ENCODE data around the gene OTOP3.

The OTOP3 gene

DNA sequence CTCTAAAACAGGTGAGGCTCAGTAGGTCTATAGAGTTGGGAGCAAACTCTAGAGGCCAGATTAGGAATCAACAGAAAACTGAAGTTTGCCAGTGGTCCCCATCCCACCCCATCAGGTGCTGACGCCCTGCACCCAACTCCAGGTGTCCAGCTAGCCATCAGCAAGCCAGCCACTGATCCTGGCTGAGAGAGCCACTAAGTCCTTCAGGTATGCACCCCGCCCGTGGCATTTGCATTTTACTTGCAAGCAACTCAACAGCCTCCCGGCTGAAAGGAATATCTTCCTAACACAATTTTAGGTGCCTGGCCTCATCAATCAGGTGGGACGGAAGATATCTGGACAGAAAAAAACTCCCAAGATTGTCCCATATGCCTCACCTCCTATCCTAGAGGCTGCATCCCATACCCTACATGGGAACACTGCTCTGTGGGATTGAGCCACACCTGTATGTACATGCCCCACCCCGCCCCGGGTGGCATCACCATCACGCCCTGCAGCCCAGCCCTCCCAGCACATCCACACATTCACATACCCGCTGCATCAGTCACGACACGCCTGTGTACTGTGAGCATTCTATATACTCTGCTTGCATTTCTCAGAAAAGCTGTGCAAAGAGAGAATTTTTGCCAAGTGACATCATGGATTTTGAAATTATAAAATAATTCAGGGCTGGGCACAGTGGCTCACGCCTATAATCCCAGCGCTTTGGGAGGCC lies 8.3 kb downstream of the OTOP3 start:
- Histone ChIP-seq H3K36me3 (ENCODE audit: low read length) (no peaks in the 10 kb centered on the region), H3K27me3 (ENCODE audit: low read length) (no peaks in the 10 kb centered on the region), H3F3A (ENCODE audit: insufficient read depth) (no peaks in the 10 kb centered on the region), H3K79me2 (ENCODE audit: insufficient read depth, low read length) (no peaks in the 10 kb centered on the region), H3K27ac (ENCODE audit: low read depth, low read length) (no peak overlapping the region), H3K4me3 (ENCODE audit: insufficient read depth, low read length, poor library complexity, severe bottlenecking) (no peak overlapping the region), H3K9ac (ENCODE audit: low read length) (no peak overlapping the region), H3K4me2 (ENCODE audit: low read depth, low read length, poor library complexity, severe bottlenecking) (no peak overlapping the region), H3K9me3 (ENCODE audit: insufficient read depth, low read length) (no peaks in the 10 kb centered on the region), H3K9me2 (replicated peaks; ENCODE audit: insufficient read depth, low read length) (no peaks in the 10 kb centered on the region), H4K20me1 (ENCODE audit: low read depth, low read length) (no peaks in the 10 kb centered on the region), H2AFZ (ENCODE audit: low read depth, low read length, severe bottlenecking) (no peak overlapping the region)
- TF ChIP-seq, protein P1, sequence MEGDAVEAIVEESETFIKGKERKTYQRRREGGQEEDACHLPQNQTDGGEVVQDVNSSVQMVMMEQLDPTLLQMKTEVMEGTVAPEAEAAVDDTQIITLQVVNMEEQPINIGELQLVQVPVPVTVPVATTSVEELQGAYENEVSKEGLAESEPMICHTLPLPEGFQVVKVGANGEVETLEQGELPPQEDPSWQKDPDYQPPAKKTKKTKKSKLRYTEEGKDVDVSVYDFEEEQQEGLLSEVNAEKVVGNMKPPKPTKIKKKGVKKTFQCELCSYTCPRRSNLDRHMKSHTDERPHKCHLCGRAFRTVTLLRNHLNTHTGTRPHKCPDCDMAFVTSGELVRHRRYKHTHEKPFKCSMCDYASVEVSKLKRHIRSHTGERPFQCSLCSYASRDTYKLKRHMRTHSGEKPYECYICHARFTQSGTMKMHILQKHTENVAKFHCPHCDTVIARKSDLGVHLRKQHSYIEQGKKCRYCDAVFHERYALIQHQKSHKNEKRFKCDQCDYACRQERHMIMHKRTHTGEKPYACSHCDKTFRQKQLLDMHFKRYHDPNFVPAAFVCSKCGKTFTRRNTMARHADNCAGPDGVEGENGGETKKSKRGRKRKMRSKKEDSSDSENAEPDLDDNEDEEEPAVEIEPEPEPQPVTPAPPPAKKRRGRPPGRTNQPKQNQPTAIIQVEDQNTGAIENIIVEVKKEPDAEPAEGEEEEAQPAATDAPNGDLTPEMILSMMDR (IDR thresholded peaks at IDR 0.05; ENCODE audit: insufficient read depth, low read length, poor library complexity, severe bottlenecking), result no peak
- no peak for TF ChIP-seq EZH2phosphoT487 (conservative IDR thresholded peaks at IDR 0.05; ENCODE audit: low read length)

DNA sequence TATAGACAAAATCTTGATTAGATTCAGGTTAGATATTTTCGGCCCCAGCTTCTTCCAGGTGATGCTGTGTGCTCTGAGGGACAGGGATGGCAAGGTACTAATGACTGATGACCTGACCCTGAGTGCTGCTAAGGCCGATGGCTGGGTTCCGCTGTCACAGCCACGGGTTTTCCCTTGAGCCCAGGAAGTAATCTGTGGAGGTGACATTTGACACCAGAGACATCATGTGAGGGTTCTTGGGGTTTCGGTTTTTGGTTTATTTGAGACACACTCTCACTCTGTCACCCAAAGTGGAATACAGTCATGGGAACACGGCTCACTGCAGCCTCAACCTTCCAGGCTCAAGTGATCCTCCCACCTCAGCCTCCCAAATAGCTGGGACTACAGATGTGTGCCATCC lies 9.8 kb downstream of the OTOP3 start:
- Histone ChIP-seq H3K9ac (ENCODE audit: low read length) (no peak overlapping the region), H3K27ac (ENCODE audit: low read depth, low read length) (no peak overlapping the region), H4K20me1 (ENCODE audit: low read depth, low read length) (no peaks in the 10 kb centered on the region), H3K4me2 (ENCODE audit: low read depth, low read length, poor library complexity, severe bottlenecking) (no peak overlapping the region), H3K9me2 (replicated peaks; ENCODE audit: insufficient read depth, low read length) (no peaks in the 10 kb centered on the region), H3F3A (ENCODE audit: insufficient read depth) (no peaks in the 10 kb centered on the region), H3K9me3 (ENCODE audit: insufficient read depth, low read length) (no peaks in the 10 kb centered on the region), H3K27me3 (ENCODE audit: low read length) (no peaks in the 10 kb centered on the region), H3K4me3 (ENCODE audit: insufficient read depth, low read length, poor library complexity, severe bottlenecking) (no peak overlapping the region), H2AFZ (ENCODE audit: low read depth, low read length, severe bottlenecking) (no peak overlapping the region), H3K36me3 (ENCODE audit: low read length) (no peaks in the 10 kb centered on the region), H3K79me2 (ENCODE audit: insufficient read depth, low read length) (no peaks in the 10 kb centered on the region)
- TF ChIP-seq EZH2phosphoT487 (conservative IDR thresholded peaks at IDR 0.05; ENCODE audit: low read length), result no peak
- TF ChIP-seq, protein P1 (IDR thresholded peaks at IDR 0.05; ENCODE audit: insufficient read depth, low read length, poor library complexity, severe bottlenecking), result no peak

DNA sequence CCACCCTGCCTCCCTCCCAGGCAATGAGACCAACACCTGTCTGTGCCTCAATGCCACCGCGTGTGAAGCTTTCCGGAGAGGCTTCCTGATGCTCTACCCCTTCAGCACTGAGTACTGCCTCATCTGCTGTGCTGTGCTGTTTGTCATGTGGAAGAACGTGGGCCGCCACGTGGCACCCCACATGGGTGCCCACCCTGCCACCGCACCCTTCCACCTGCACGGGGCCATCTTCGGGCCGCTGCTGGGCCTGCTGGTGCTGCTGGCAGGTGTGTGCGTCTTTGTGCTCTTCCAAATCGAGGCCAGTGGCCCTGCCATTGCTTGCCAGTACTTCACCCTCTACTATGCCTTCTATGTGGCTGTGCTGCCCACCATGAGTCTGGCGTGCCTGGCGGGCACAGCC lies 10.9 kb downstream of the OTOP3 start:
- no peaks in the 10 kb centered on the region for H3K36me3 ChIP-seq (ENCODE audit: low read length)
- H3K9me3 ChIP-seq (ENCODE audit: insufficient read depth, low read length), result no peaks in the 10 kb centered on the region
- H3K27me3 ChIP-seq (ENCODE audit: low read length), result no peaks in the 10 kb centered on the region
- no peak overlapping the region for H3K4me3 ChIP-seq (ENCODE audit: insufficient read depth, low read length, poor library complexity, severe bottlenecking)
- no peak overlapping the region for H3K9ac ChIP-seq (ENCODE audit: low read length)
- H3K27ac ChIP-seq (ENCODE audit: low read depth, low read length), result no peak overlapping the region
- no peak overlapping the region for H3K4me2 ChIP-seq (ENCODE audit: low read depth, low read length, poor library complexity, severe bottlenecking)
- no peaks in the 10 kb centered on the region for H4K20me1 ChIP-seq (ENCODE audit: low read depth, low read length)
- no peak for TF ChIP-seq EZH2phosphoT487 (conservative IDR thresholded peaks at IDR 0.05; ENCODE audit: low read length)
- TF ChIP-seq, protein P1 (IDR thresholded peaks at IDR 0.05; ENCODE audit: insufficient read depth, low read length, poor library complexity, severe bottlenecking), result no peak
- no peak overlapping the region for H2AFZ ChIP-seq (ENCODE audit: low read depth, low read length, severe bottlenecking)
- H3K79me2 ChIP-seq (ENCODE audit: insufficient read depth, low read length), result no peaks in the 10 kb centered on the region
- H3K9me2 ChIP-seq (replicated peaks; ENCODE audit: insufficient read depth, low read length), result no peaks in the 10 kb centered on the region
- no peaks in the 10 kb centered on the region for H3F3A ChIP-seq (ENCODE audit: insufficient read depth)

All from SU-DHL-6 (cell line).